GM21786 (cell line): Measurements from ENCODE around the gene TSHR.
A peak's percentile ranks its signal among the peaks of the same experiment; 100 is the strongest.
"Not testable (repeated sequence)": the region's sequence is repeated elsewhere in the genome, so short reads cannot be mapped to it uniquely, and the experiment has no call there.

Source experiments
- ATAC-seq: cut with Tn5 transposase; IDR thresholded peaks from one replicate; pipeline ENCODE4 v1.9.1; 2021; ENCODE audit not compliant: unreplicated experiment

The TSHR gene

DNA sequence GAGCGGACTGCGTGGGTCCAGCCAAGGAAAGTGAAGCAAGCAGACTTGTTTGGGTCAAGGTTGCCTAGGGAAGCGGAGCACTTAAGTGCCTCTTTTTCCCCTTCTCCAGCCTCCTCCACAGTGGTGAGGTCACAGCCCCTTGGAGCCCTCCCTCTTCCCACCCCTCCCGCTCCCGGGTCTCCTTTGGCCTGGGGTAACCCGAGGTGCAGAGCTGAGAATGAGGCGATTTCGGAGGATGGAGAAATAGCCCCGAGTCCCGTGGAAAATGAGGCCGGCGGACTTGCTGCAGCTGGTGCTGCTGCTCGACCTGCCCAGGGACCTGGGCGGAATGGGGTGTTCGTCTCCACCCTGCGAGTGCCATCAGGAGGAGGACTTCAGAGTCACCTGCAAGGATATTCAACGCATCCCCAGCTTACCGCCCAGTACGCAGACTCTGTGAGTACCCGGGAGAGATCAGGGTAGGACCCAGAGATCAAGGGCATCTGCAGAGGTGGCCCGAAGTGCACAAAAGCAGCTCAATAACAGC, at the start of gene TSHR:
Gene TSHR (plus strand): TSS at position 206 of the 526 bp plus-strand sequence. CDS start 60 bp downstream, at position 266.
- ATAC-seq = no peak

- ATAC-seq = no peak
These were observed 49.1 kb upstream of the TSHR start for GRCh38 chr14:80906336-80906735.

GRCh38 chr14:80906946-80907345, 48.5 kb upstream of the TSHR start:
- ATAC-seq = no peak

- ATAC-seq = not testable (repeated sequence)
These were observed 43.4 kb upstream of the TSHR start for GRCh38 chr14:80912013-80912412.

DNA sequence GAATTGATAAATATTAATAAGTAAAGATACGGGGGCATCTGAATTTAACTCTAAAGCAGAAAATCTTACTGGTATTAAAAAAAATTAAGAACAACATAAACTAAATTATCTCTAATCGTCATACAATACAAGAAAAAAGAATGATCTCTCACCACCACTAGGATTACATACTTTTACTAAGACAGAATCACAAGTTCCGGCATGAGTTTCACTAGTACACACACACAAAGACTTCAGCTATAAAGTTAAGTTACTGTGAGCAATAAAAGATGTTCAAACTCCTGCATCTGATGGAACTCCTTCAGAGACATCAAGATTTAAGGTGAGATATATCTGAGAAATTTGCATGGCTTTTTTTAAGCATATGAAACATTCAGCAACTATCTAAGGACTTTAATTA, 35.8 kb upstream of the TSHR start:
- ATAC-seq = no peak

GRCh38 chr14:80923368-80923767, 32.1 kb upstream of the TSHR start:
- ATAC-seq = no peak

- ATAC-seq = no peak
These were observed 30.9 kb upstream of the TSHR start for GRCh38 chr14:80924365-80925103.

- no peak for ATAC-seq
These were observed 28.9 kb upstream of the TSHR start for GRCh38 chr14:80926397-80927082.

- no peak for ATAC-seq
These were observed 28.1 kb upstream of the TSHR start for GRCh38 chr14:80927083-80927989.

GRCh38 chr14:80930095-80930494, 25.3 kb upstream of the TSHR start:
- no peak for ATAC-seq

GRCh38 chr14:80930836-80931389, 24.5 kb upstream of the TSHR start:
- peak; percentile 98 for ATAC-seq

GRCh38 chr14:80933282-80933681, 22.1 kb upstream of the TSHR start:
- ATAC-seq = no peak

DNA sequence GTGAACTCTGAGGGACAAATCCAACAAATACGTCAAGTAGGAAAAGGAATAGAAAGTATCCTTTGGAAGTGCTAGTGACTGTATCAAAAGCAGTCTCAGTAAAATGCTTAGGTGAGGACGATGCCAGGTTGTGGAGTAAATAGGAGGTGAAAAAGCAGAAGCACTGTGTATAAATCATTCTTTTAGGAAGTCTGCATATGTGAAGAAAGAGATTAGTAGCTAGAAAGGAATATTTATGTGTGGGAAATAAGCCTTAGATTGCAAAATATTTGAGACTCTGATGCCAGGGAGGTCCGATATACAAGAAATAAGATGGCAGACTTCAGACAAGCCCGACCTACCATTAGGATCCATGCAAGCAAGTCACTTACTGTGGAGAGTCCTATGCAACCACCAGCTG, 21.7 kb upstream of the TSHR start:
- ATAC-seq = no peak

GRCh38 chr14:80940146-80940545, 15.3 kb upstream of the TSHR start:
- no peak for ATAC-seq

- ATAC-seq = peak; percentile 96
These were observed 13.9 kb upstream of the TSHR start, which contains the start of gene CEP128 for GRCh38 chr14:80941241-80942185. Gene CEP128, minus strand, starts transcription at chr14:80941738.

DNA sequence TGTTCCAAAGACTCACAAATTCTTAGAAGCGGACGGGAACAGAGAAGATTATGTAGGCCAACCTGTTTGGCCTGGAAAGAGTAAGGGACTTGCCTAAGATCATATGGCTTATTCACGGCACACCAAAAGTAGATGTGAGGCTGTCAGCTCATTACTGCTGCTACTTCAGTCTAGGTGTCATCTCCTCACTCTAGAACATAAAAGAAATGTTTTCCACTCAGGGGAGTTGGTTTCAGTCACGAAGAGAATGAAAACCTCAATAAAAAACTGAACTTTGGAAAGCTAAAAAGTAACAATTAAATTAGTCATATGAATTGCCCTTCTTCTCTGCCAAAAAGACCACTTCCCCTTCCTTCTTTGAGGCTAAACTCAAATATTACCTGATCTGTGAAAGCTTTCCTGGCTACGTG, 13.2 kb upstream of the TSHR start:
- peak; percentile 11 for ATAC-seq

- no peak for ATAC-seq
These were observed 10.4 kb upstream of the TSHR start for GRCh38 chr14:80944861-80945617.

DNA sequence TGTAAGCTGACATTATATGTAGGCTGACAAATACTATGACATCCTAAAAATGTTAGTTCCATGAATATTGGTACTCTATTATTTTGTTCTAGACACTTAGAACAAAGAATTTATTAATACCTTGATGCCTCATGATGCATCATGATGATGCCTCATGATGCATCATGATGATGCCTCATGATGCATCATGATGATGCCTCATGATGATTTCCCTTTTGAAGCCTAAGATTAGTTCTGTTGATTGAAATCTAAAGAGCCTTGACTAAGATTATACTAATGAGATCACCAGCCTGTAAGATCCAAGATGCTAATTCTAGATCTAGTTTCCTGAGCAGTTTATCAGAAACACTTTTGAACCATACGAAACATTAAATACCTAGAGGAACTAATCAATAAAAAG, 9.2 kb upstream of the TSHR start:
- no peak for ATAC-seq

DNA sequence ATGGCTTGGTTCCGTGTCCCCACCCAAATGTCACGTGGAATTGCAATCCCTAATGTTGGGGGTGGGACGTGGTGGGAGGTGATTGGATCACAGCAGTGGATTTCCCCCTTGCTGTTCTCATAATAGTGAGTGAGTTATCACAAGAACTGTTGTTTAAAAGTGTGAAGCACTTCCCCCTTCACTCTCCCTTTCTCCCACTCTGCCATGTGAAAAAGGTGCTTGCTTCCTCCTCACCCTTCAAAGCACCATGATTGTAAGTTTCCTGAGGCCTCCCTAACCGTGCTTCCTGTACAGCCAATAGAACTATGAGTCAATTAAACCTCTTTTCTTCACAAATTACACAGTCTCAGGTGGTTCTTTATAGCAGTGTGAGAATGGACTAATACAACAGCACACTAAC, 8.6 kb upstream of the TSHR start:
- no peak for ATAC-seq
